T1000 (cell line): ENCODE data around the gene TBX1.
"Not testable (repeated sequence)": the region's sequence is repeated elsewhere in the genome, so short reads cannot be mapped to it uniquely, and the experiment has no call there.

Experiments
- DNase-seq: peaks from one replicate; lab custom pipeline; 2025; ENCODE audit warnings: mixed read lengths; lab: John Stamatoyannopoulos, UW

Gene TBX1

DNA sequence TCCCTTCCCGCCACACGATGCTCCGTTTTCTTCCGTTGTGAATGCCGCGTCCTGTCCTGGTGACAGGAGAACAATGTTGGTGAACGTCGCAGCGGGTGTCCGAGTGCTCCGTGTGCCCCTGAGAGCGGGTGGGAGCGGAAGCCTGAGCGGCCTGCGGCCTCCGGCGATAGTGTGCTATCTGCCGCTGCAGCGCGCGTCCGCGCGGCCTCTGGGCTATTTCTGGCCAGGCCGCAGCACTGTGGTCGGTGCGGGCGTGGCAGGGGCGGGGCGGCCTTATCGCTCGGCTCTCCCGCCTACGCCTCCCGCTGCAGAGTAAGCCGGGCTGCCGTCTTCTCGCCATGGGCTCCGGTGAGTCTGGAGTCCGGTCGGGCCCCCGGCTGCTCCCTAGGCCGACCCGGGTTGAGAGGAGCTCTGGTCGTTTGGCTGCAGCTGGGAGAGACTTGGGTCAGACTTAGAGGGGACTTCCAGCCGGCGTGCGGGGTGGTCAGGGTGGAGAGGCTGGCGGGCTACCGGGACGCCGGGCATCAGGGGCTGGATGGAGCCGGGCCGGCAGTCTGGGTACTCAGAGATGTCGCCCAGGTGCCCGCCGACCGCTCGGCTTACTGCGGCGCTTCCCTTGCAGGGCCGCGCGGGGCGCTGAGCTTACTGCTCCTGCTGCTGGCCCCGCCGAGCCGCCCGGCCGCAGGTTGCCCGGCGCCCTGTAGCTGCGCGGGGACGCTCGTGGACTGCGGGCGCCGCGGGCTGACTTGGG, 37.2 kb upstream of the TBX1 start, which contains the start of gene GP1BB:
TSS of gene GP1BB (plus strand) at position 308 of the 751 bp plus-strand sequence. CDS start at position 339, 31 bp downstream.
- DNase-seq = no peak

GRCh38 chr22:19723983-19724827, 36.4 kb upstream of the TBX1 start:
- no peak for DNase-seq

DNA sequence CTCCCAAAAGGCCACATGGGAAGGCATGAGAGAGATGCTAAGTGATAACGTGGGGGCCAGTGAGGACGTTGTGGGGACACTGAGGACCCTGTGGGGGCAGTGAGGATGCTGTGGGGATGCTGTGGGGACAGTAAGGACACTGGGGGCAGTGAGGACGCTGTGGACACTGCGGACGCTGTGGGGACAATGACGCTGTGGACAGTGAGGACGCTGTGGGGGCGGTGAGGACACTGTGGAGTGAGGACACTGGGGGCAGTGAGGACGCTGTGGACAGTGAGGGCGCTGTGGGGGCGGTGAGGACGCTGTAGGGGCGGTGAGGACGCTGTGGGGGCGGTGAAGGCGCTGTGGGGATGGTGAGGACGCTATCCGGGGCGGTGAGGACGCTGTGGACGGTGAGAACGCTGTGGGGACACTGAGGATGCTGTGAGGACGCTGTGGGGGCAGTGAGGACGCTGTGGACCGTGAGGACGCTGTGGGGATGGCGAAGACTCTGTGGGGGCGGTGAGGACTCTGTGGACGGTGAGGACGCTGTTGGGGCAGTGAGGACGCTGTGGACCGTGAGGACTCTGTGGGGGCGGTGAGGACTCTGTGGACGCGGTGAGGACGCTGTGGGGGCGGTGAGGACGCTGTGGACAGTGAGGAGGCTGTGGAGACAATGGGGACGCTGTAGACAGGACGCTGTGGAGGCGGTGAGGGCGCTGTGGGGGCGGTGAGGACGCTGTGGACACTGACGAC, 35.5 kb upstream of the TBX1 start:
- no peak for DNase-seq

DNA sequence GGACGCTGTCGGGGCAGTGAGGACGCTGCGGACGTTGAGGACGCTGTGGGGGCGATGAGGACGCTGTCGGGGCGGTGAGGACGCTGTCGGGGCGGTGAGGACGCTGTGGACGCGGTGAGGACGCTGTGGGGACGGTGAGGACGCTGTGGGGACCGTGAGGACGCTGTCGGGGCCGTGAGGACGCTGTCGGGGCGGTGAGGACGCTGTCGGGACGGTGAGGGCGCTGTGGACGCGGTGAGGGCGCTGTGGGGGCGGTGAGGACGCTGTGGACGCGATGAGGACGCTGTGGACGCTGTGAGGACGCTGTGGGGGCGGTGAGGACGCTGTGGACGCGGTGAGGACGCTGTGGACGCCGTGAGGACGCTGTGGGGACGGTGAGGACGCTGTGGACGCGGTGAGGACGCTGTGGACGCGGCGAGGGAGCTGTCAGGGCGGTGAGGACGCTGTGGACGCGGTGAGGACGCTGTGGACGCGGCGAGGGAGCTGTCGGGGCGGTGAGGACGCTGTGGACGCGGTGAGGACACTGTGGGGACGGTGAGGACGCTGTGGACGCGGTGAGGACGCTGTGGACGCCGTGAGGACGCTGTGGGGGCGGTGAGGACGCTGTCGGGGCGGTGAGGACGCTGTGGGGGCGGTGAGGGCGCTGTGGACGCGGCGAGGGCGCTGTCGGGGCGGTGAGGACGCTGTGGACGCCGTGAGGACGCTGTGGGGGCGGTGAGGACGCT, 34.4 kb upstream of the TBX1 start:
- not testable (repeated sequence) for DNase-seq

GRCh38 chr22:19727310-19728150, 33.0 kb upstream of the TBX1 start:
- no peak for DNase-seq

DNA sequence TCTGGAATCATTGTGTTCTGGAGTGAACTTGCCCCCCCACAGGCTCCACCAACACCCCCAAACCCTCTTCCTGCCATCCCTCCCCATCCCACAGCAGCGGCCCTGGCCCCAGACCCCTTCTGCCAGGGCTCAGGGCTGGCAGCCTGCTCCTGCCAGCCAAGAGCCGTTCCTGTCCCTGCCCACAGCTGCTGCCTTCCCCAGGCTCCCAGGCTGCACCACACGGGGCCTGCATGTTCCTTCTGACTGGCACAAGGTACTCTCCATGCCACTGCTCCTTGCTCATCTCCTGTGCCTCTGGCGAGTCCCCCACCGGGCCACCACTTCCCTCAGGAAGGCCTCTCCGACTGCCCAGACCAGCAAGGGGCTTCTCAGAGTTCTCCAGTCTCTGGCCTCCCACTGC, 32.3 kb upstream of the TBX1 start:
- no peak for DNase-seq

- no peak for DNase-seq
Observed at GRCh38 chr22:19728836-19729235, 31.7 kb upstream of the TBX1 start.

DNA sequence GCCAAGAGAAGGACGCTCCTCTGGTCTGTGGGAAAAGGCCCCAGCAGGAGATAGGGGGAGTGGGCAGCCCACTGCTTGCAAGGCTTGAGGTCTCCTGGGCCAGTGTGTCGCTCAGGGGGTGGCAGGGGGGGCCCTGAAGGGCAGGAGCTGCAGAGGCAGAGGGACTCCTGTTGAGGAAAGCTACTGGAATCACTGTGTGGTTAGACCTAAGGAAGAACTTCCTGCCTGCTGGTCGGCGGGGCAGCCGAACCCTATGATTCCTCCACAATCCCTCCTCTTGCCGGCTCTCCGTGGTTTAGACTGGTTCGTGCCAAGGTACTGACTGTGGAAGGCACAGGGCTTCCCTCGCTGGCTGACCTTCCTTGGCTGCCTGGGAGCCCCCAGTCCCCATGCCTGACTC, 31.1 kb upstream of the TBX1 start:
- DNase-seq = no peak

- DNase-seq = no peak
Observed at GRCh38 chr22:19730198-19730597, 30.4 kb upstream of the TBX1 start.

DNA sequence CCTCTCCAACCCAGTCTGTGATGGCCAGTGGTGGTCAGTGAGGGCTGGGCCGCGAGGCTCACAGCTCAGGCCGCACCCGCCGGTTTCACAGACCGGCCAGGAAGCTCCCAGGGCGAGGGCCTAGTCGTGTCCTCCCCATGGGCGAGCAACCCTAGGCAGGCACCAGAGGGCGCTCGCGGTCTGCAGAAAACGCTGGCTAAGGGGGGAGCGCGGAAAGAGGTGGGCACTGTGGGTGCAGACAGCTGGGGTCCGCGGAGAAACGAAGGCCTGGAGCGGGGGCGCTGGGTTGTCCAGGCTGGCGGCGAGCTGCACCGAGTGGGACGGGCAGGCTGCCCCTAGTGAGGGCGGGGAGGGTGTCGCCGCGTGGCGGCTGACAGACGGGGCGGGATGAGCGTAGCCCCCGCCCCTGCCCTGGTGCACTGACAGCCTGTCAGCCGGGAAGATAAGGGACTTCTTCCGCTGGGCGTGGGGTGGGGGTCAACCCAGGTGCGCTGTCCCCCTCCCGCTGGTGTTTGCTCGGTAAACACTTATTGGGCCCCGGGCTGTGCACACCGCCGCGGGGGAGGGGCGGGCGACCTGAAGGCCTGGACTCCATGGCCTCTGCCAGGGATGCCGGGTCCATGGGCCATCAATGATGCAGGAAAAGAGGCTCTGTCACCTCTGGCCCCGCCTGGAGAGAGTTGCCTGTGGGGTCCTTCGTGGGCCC, 29.8 kb upstream of the TBX1 start:
- DNase-seq = peak; percentile 75

DNA sequence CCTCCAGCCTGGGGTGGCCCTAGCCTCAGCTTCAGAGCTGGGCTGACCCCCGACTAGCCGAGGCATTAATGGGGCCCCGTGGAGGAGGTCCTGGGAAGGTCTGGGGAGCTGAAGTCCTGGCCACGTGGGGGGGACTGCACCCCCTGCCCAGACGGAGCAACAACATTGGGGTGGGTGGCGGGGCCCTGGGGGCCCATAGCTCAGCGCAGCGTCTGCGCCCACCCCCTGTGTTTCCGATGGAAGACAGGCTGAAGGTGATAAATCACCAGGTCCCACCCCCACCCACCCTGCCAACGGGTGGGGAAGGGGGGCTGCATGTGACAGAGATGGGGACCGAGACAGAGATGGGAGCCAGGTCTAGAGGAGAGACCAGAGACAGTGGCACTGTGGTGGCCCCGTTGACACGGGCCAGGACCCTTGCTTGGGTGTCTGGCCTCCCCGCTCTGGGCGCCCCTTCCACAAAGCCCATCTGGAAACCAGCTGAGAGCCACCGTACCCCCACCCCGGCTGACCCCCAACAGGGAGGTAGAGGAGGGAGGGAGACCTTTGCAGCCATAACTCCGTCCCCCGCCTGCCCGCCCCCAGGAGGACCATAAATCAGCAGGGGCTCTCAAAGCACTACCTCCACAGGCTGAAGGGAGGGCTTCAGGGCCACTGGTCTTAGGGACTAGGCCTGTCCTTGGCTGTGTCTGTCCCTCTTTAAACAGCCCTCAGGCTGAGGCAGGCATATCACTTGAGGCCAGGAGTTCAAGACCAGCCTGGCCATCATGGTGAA, 29.0 kb upstream of the TBX1 start:
- no peak for DNase-seq

GRCh38 chr22:19732403-19733113, 28.0 kb upstream of the TBX1 start:
- DNase-seq = no peak

GRCh38 chr22:19733755-19734154, 26.8 kb upstream of the TBX1 start:
- no peak for DNase-seq

DNA sequence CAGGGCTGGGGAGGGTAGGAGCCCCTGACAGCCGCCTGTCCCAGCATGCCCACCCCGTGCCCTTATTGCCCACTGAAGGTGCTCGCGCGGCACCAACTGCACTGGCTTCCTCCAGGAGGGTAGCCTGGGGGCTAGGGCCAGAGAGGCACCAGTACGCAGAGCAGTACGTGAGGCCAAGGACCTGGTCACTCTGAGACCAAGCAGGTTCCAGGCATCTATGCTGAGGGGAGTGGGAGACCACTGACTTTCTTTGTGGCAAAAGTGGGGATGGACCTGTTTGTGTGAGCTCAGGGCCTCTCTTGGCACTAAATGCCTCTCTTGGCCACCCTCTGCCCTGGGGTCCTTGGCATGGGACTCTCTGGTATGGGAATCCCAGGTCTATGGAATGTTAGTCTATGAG, 26.4 kb upstream of the TBX1 start:
- no peak for DNase-seq

- DNase-seq = no peak
Observed at GRCh38 chr22:19734837-19735382, 25.7 kb upstream of the TBX1 start.

DNA sequence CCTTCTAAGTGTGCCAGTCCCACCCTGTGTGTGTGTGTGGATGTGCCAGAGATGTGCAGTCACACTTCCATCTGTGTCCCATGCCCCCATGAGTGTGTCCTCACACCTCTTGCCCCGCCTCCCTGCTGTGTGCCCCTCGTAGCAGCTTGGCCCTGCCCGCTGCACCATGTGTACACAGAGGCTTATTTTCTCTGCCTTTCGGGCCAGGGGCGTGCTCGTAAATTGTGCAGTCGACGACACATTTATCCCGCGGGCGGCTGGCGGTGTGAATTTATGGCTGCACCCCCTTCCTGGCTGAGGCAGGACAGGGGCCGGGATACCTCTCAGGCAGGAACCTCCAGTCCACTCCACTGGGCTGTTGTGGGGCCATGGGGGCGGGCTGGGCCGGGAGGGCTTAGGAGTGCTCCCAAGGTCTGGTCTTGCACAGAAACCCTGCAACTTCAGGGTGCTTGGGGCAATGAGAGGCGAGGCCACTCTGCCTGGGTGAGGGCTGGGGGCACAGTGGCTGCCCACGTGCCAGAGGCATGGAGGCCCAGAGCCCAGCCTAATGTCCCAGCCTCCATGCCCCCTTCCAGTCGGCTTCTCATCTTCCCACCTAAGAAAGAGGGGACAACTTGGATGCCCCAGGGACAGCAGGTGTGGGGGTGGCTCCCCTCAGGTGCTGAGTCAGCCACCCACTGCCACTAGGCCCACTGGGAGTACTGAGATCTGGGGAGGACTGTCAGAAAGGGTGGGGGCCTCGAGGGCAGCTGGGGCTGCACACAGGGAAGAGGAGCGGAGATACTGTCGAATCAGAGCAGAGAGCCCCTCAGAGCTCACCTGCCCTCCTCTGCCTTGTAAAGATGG, 24.7 kb upstream of the TBX1 start:
- no peak for DNase-seq

DNA sequence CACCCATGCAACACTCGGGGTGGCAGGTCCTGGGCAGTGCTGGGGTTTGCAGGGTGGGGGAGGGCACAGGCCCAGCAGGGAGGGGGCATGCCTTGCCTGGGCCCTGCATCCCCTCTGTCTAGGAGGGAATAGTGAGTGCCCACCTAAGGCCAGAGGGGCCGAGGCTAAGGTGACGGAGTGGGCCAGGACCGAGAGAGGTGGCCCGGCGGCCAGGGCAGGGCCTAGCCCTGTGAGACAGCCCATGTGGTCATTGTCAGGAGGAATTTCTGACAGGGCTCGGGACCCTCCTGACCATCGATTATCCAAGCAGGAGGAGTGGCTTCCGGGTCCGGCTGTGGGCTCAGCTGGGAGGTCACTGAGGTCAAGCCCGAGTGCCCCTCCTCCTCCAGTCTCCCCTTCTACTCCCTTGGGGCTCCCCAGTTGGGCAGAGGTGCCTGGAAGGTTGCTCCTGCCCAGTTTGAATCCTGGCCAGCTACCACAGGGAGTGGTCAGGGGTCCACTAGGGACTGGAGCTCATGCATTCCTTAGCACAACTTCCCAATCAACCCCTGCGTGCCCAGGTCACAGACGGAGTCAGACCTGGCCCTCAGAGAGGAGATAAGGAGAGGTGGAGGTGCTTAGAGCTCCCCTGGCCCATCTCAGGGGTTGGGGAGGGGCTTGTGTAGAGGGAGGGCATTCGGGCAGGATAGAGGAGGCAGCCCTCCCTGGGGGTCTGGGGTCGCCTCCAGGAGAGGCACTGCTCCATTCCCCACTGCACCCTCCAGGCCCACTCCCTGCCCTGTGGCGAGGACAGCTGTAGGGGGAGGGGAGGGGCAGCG, 22.5 kb upstream of the TBX1 start:
- no peak for DNase-seq
